ENCODE data around the gene TTC1.

GRCh38 chr5:160097991-160098390 is 89.1 kb downstream of the TTC1 start:
- TF ChIP-seq CTCF (IDR thresholded peaks at IDR 0.05; ENCODE audit: low read depth, low read length, poor library complexity, severe bottlenecking) (no peak), EZH2phosphoT487 (IDR thresholded peaks at IDR 0.05; ENCODE audit: borderline replicate concordance, low read length) (no peak)

All from DOHH2 (cell line).